ENCODE results near the gene UBR3. TPM values are rescaled to one million over a fixed set of nuclear protein-coding genes. Genes with fewer than 3 reads are reported as not detected.

The UBR3 gene
- polyA plus RNA-seq, 1 donor from 2014 or later, result 75.2 TPM

DNA sequence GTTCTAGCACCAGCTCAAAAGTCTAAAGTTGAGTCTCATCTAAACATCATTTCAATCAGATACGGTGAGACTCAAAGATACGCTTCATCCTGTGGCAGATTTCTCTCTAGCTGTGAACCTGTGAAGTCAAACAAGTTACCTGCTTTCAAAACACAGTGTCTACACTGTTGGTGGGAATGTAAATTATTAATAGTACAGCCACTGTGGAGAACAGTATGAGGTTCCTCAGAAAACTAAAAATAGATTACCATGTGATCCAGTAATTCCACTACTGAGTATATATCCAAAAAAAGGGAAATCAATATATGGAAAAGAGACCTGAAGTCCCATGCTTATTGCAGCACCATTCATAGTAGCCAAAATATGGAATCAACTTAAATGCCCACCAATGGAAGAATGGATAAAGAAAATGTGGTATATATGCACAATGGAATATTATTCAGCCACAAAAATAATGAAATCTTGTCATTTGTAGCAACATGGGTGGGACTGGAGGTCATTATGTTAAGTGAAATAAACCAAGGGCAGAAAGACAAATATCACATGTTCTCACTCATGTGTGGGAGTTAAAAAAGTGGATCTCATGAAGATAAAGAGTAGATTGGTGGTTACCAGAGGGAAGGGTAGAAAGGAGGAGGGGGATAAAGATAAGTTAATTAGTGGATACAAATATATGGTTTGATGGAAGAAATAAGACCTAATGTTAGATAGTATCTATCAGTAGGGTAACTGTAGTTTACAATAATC lies 11.7 kb downstream of the UBR3 start:
- TF ChIP-seq EZH2 (IDR thresholded peaks at IDR 0.05; ENCODE audit: borderline replicate concordance, insufficient read depth, low read length, poor library complexity, severe bottlenecking), result no peak
- TF ChIP-seq REST (IDR thresholded peaks at IDR 0.05; ENCODE audit: borderline replicate concordance), result no peak
- no peak for TF ChIP-seq EP300 (conservative IDR thresholded peaks at IDR 0.05; ENCODE audit: poor library complexity, severe bottlenecking)
- no peak for TF ChIP-seq POLR2AphosphoS5 (IDR thresholded peaks at IDR 0.05)
- no peak for TF ChIP-seq MXI1 (conservative IDR thresholded peaks at IDR 0.05; ENCODE audit: poor library complexity, severe bottlenecking)
- TF ChIP-seq RAD21 (conservative IDR thresholded peaks at IDR 0.05), result no peak
- TF ChIP-seq TAF1 (IDR thresholded peaks at IDR 0.05; ENCODE audit: low read depth), result no peak
- TF ChIP-seq, protein P1, sequence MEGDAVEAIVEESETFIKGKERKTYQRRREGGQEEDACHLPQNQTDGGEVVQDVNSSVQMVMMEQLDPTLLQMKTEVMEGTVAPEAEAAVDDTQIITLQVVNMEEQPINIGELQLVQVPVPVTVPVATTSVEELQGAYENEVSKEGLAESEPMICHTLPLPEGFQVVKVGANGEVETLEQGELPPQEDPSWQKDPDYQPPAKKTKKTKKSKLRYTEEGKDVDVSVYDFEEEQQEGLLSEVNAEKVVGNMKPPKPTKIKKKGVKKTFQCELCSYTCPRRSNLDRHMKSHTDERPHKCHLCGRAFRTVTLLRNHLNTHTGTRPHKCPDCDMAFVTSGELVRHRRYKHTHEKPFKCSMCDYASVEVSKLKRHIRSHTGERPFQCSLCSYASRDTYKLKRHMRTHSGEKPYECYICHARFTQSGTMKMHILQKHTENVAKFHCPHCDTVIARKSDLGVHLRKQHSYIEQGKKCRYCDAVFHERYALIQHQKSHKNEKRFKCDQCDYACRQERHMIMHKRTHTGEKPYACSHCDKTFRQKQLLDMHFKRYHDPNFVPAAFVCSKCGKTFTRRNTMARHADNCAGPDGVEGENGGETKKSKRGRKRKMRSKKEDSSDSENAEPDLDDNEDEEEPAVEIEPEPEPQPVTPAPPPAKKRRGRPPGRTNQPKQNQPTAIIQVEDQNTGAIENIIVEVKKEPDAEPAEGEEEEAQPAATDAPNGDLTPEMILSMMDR (IDR thresholded peaks at IDR 0.05; ENCODE audit: poor library complexity, severe bottlenecking), result no peak
- no peak for TF ChIP-seq SMC3 (conservative IDR thresholded peaks at IDR 0.05; ENCODE audit: poor library complexity)

GRCh38 chr2:169839954-169840746 lies 12.9 kb downstream of the UBR3 start:
- Histone ChIP-seq H3K9ac (ENCODE audit: low read length) (no peak overlapping the region), H3K4me3 (ENCODE audit: low read length) (no peak overlapping the region), H3K79me2 (replicated peaks; ENCODE audit: insufficient read depth, low read length) (peaks cover 20% of the 10 kb centered on the region), H3K27ac (ENCODE audit: low read length) (no peak overlapping the region), H3F3A (ENCODE audit: insufficient read depth, low read length, poor library complexity, severe bottlenecking) (no peaks in the 10 kb centered on the region), H3K9me2 (ENCODE audit: insufficient read depth, low read length) (no peaks in the 10 kb centered on the region), H3K27me3 (ENCODE audit: insufficient read depth, low read depth, low read length) (no peaks in the 10 kb centered on the region), H3K36me3 (ENCODE audit: insufficient read depth, low read length) (no peaks in the 10 kb centered on the region), H3K9me3 (ENCODE audit: low read length) (no peaks in the 10 kb centered on the region), H2AFZ (ENCODE audit: low read depth, low read length) (no peak overlapping the region), H4K20me1 (ENCODE audit: insufficient read depth) (no peaks in the 10 kb centered on the region), H3K4me2 (ENCODE audit: low read length) (no peak overlapping the region)
- TF ChIP-seq MXI1 (conservative IDR thresholded peaks at IDR 0.05; ENCODE audit: poor library complexity, severe bottlenecking), result no peak
- TF ChIP-seq EP300 (conservative IDR thresholded peaks at IDR 0.05; ENCODE audit: poor library complexity, severe bottlenecking), result no peak
- TF ChIP-seq, protein P1 (IDR thresholded peaks at IDR 0.05; ENCODE audit: poor library complexity, severe bottlenecking), result no peak
- TF ChIP-seq POLR2AphosphoS5 (IDR thresholded peaks at IDR 0.05), result no peak
- no peak for TF ChIP-seq EZH2 (IDR thresholded peaks at IDR 0.05; ENCODE audit: borderline replicate concordance, insufficient read depth, low read length, poor library complexity, severe bottlenecking)
- no peak for TF ChIP-seq SMC3 (conservative IDR thresholded peaks at IDR 0.05; ENCODE audit: poor library complexity)
- TF ChIP-seq TAF1 (IDR thresholded peaks at IDR 0.05; ENCODE audit: low read depth), result no peak
- TF ChIP-seq REST (IDR thresholded peaks at IDR 0.05; ENCODE audit: borderline replicate concordance), result no peak
- TF ChIP-seq RAD21 (conservative IDR thresholded peaks at IDR 0.05), result no peak

More for the DNA sequence above, 11.7 kb downstream of the UBR3 start:
- Histone ChIP-seq H3K79me2 (replicated peaks; ENCODE audit: insufficient read depth, low read length) (peaks cover 29% of the 10 kb centered on the region), H3K27ac (ENCODE audit: low read length) (no peak overlapping the region), H3K27me3 (ENCODE audit: insufficient read depth, low read depth, low read length) (no peaks in the 10 kb centered on the region), H3K9me2 (ENCODE audit: insufficient read depth, low read length) (no peaks in the 10 kb centered on the region), H3F3A (ENCODE audit: insufficient read depth, low read length, poor library complexity, severe bottlenecking) (no peaks in the 10 kb centered on the region), H4K20me1 (ENCODE audit: insufficient read depth) (no peaks in the 10 kb centered on the region), H3K9me3 (ENCODE audit: low read length) (no peaks in the 10 kb centered on the region), H3K4me3 (ENCODE audit: low read length) (no peak overlapping the region), H3K9ac (ENCODE audit: low read length) (no peak overlapping the region), H2AFZ (ENCODE audit: low read depth, low read length) (no peak overlapping the region), H3K4me2 (ENCODE audit: low read length) (no peak overlapping the region), H3K36me3 (ENCODE audit: insufficient read depth, low read length) (no peaks in the 10 kb centered on the region)
